Epithelial cell of proximal tubule (primary cell): ENCODE measurements around the gene DUSP23. TPM values are rescaled to one million over a fixed set of nuclear protein-coding genes. Genes with fewer than 3 reads are reported as not detected.

Source experiments
- DNase-seq: peaks from one replicate; pipeline ENCODE4 v3.0.0-alpha.2; 2011; ENCODE audit warnings: low read depth
- H3K4me3 ChIP-seq: 2 replicates; pipeline ENCODE4 v1.5.1; 2011; ENCODE audit warnings: low read depth, mild to moderate bottlenecking, low read length
- total RNA-seq: library from RNA; depleted of rRNA; stranded (reverse); fragments of >200 nt; gene quantifications from 2 replicates; pipeline ENCODE4 v1.2.3, GENCODE V29; 2015
- TF ChIP-seq, protein P1 (sequence below): conservative IDR thresholded peaks from 2 replicates; pipeline ENCODE4 v1.5.1; 2012; ENCODE audit warnings: low read depth, mild to moderate bottlenecking, low read length

The DUSP23 gene
- total RNA-seq, 1 donor from 2014 or later, result 83.5 TPM

DNA sequence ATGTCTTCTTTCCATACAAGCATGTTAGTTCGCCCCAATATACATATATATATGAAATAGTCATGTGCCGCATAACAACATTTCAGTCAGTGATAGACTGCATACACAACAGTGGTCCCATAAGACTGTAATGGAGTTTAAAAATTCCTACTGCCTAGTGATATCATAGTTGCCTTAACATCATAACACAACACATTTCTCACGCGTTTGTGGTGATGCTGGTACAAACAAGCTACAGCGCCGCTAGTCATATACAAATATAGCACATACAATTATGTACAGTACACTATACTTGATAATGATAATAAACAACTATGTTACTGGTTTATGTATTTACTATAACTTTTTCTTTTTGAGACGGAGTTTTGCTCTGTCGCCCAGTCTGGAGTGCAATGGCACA is 35.2 kb downstream of the DUSP23 start:
- no peak for DNase-seq
- H3K4me3 ChIP-seq, result no peak overlapping the region
- TF ChIP-seq, protein P1, sequence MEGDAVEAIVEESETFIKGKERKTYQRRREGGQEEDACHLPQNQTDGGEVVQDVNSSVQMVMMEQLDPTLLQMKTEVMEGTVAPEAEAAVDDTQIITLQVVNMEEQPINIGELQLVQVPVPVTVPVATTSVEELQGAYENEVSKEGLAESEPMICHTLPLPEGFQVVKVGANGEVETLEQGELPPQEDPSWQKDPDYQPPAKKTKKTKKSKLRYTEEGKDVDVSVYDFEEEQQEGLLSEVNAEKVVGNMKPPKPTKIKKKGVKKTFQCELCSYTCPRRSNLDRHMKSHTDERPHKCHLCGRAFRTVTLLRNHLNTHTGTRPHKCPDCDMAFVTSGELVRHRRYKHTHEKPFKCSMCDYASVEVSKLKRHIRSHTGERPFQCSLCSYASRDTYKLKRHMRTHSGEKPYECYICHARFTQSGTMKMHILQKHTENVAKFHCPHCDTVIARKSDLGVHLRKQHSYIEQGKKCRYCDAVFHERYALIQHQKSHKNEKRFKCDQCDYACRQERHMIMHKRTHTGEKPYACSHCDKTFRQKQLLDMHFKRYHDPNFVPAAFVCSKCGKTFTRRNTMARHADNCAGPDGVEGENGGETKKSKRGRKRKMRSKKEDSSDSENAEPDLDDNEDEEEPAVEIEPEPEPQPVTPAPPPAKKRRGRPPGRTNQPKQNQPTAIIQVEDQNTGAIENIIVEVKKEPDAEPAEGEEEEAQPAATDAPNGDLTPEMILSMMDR, result no peak

- DNase-seq, result no peak
These were observed 36.7 kb downstream of the DUSP23 start for GRCh38 chr1:159817276-159818041.

GRCh38 chr1:159821171-159821867 is 40.6 kb downstream of the DUSP23 start:
- TF ChIP-seq, protein P1, result peak; percentile 73
- H3K4me3 ChIP-seq, result no peak overlapping the region
- DNase-seq, result no peak

More at GRCh38 chr1:159817276-159818041, 36.7 kb downstream of the DUSP23 start:
- TF ChIP-seq, protein P1, result no peak
- H3K4me3 ChIP-seq, result no peak overlapping the region

DNA sequence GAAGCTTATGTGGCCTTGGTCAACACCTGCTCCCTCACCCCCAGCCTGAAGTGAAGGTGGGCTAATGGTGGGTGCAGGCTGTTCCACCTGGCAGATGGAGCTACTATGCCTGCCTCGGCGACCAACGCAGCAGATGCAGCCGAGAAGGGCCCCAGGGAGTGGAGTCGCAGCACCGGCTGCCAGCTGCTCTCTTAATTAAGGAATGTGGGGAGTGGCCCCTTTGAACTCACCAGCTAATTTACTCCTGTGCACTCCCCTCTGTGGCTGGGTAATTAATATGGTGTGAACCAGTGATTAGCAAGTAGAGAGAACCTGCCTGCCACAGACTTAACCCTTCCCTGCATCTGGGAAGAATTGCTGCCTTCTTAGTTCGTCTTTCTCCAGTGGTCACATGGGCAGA is 42.6 kb downstream of the DUSP23 start:
- no peak for DNase-seq
- TF ChIP-seq, protein P1, result no peak
- H3K4me3 ChIP-seq, result no peak overlapping the region

DNA sequence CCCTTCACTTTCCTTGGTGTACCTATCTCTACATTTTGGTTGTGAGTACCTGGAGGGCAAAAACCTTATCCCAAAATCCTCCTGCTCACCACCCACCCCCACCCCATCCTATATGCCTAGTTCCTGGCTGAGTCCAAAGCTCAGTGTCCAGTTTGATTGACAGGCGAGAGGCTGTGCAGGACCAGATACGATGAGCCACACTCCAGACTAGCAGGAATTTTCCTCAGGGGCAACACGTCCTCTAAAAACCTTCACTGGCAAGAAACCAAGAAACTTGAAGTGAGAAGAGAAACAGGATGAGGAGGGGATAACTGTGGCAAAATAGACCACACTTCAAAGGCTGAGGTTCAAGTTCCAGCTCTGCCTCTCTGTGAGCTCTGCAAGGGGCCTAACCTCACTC is 44.8 kb downstream of the DUSP23 start:
- TF ChIP-seq, protein P1, result no peak
- no peak for DNase-seq
- H3K4me3 ChIP-seq, result no peak overlapping the region

- TF ChIP-seq, protein P1, result no peak
- no peak for DNase-seq
- H3K4me3 ChIP-seq, result no peak within 1 kb of the TSS
These were observed 45.8 kb downstream of the DUSP23 start, which contains the start of gene SLAMF8 for GRCh38 chr1:159826441-159827101. SLAMF8 (plus strand) TSS chr1:159826873; CDS start chr1:159826899, 26 bp downstream.
